WI38 (cell line): Measurements from ENCODE around the gene HDAC7.

ENCODE experiments used
- H3K4me3 ChIP-seq: 2 replicates; pipeline ENCODE4 v1.5.1; 2011; ENCODE audit warnings: low read depth, mild to moderate bottlenecking, control low read depth, low read length
- TF ChIP-seq, protein P1 (sequence below): IDR thresholded peaks from 2 replicates; pipeline ENCODE4 v1.5.1; 2012; ENCODE audit warnings: low read depth, mild to moderate bottlenecking, control low read depth, low read length

HDAC7 gene

DNA sequence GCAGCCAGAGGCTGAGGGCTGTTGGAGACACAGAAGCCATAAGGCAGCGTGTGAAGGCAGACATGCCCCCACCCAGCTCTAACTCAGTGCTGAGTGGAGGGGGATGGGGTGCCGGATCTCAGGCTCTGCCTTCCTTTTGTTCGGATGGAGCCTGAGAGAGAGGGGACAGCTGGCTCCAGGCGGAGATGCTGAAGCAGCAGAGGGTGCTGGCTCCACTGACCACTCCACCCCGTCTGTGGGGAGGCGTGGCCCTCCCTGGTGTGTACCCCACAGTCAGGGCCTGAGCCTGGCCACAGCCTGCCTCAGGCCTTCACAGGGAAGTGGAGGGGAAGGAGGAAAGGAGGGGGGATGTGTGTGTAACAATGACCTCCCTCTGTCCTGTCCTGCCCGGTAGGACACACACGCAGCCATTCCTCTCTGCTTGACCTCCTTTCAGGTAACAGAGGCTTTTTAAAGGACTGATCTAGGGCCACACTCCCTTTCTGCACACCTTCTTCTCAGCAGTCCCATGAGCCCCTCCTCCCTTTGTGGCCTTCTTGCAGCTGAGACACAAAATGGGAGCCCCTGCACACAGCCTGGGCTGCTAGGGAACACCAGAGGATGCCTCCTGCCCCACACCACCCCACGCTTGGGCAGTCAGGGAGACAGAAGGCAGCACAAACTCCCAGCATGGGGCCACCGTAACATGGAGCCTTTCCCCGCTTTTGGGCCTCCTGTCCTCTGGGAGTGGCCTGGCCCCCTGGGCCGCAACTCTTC, 84.8 kb downstream of the HDAC7 start:
- TF ChIP-seq, protein P1, sequence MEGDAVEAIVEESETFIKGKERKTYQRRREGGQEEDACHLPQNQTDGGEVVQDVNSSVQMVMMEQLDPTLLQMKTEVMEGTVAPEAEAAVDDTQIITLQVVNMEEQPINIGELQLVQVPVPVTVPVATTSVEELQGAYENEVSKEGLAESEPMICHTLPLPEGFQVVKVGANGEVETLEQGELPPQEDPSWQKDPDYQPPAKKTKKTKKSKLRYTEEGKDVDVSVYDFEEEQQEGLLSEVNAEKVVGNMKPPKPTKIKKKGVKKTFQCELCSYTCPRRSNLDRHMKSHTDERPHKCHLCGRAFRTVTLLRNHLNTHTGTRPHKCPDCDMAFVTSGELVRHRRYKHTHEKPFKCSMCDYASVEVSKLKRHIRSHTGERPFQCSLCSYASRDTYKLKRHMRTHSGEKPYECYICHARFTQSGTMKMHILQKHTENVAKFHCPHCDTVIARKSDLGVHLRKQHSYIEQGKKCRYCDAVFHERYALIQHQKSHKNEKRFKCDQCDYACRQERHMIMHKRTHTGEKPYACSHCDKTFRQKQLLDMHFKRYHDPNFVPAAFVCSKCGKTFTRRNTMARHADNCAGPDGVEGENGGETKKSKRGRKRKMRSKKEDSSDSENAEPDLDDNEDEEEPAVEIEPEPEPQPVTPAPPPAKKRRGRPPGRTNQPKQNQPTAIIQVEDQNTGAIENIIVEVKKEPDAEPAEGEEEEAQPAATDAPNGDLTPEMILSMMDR: no peak

DNA sequence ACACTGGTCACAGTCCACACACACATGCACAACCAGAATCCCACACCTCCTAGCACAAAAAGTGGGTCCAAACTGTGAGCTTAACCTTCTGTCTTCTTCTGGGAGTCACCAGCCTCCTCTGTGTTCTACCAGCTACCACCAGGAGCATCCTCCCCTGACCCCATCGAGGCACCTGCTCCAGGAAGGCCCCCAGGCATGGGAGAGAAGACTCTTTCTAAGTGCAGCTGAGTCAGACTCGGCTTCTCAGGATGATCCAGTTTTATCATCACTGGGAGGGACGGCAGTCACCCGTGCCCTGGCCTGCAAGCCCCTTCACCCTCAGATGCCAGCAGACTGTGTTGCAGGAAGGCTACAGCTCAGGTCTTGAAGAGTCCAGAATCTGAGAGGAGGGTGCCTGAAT, 86.6 kb downstream of the HDAC7 start:
- TF ChIP-seq, protein P1: no peak
- no peak overlapping the region for H3K4me3 ChIP-seq

More for the DNA sequence above, 84.8 kb downstream of the HDAC7 start:
- H3K4me3 ChIP-seq: no peak overlapping the region
